Chondrocyte (in vitro differentiated cells): ENCODE measurements around the gene EEPD1. TPM values are rescaled to one million over a fixed set of nuclear protein-coding genes. Genes with fewer than 3 reads are reported as not detected.

Experiments
- DNase-seq: peaks from one replicate; pipeline ENCODE4 v3.0.0; 2021; ENCODE audit warnings: mixed read lengths, low spot score
- H3K27ac Mint-ChIP-seq: one replicate; pipeline ENCODE4 v1.8.0; 2021; ENCODE audit warnings: mild to moderate bottlenecking, moderate library complexity, mixed read lengths; ENCODE audit not compliant: unreplicated experiment
- H3K27me3 Mint-ChIP-seq: 2 replicates; pipeline ENCODE4 v1.8.0; 2021; ENCODE audit warnings: low read depth, mixed read lengths
- H3K36me3 Mint-ChIP-seq: 2 replicates; pipeline ENCODE4 v1.8.0; 2021; ENCODE audit warnings: low read depth, mixed read lengths
- H3K4me1 Mint-ChIP-seq: 2 replicates; pipeline ENCODE4 v1.8.0; 2021; ENCODE audit warnings: low read depth, mild to moderate bottlenecking, mixed read lengths
- H3K4me3 Mint-ChIP-seq: one replicate; pipeline ENCODE4 v1.8.0; 2021; ENCODE audit warnings: mild to moderate bottlenecking, moderate library complexity, mixed read lengths; ENCODE audit not compliant: unreplicated experiment
- H3K9me3 Mint-ChIP-seq: 2 replicates; pipeline ENCODE4 v1.8.0; 2021; ENCODE audit warnings: low read depth, mixed read lengths
- CTCF ChIP-seq: fragments of 200-600 bp; sonication (generic); IDR thresholded peaks from 2 replicates; pipeline ENCODE4 v1.5.0; 2021; ENCODE audit warnings: antibody characterized with exemption, mild to moderate bottlenecking, moderate library complexity
- total RNA-seq: library from RNA; stranded (reverse); gene quantifications from 3 replicates; pipeline ENCODE4 v1.2.1, GENCODE V29; 2021

EEPD1 gene
- total RNA-seq, 1 donor from 2014 or later, result 5.8 TPM

- Mint-ChIP-seq H3K4me3 (no peak overlapping the region), H3K36me3 (no peaks in the 10 kb centered on the region), H3K9me3 (no peaks in the 10 kb centered on the region), H3K27ac (no peak overlapping the region), H3K27me3 (no peaks in the 10 kb centered on the region), H3K4me1 (peaks cover 3% of the 10 kb centered on the region)
- no peak for TF ChIP-seq CTCF
- no peak for DNase-seq
These were observed 70.8 kb downstream of the EEPD1 start for GRCh38 chr7:36223851-36224250.

- Mint-ChIP-seq H3K9me3 (no peaks in the 10 kb centered on the region), H3K27ac (no peak overlapping the region)
- no peak for TF ChIP-seq CTCF
These were observed 72.1 kb downstream of the EEPD1 start for GRCh38 chr7:36224934-36225858.

GRCh38 chr7:36226151-36226550 is 73.1 kb downstream of the EEPD1 start:
- peaks cover 3% of the 10 kb centered on the region for H3K4me1 Mint-ChIP-seq
- H3K4me3 Mint-ChIP-seq, result no peak overlapping the region
- no peaks in the 10 kb centered on the region for H3K36me3 Mint-ChIP-seq
- DNase-seq, result no peak
- TF ChIP-seq CTCF, result no peak
- peaks cover 2% of the 10 kb centered on the region for H3K27me3 Mint-ChIP-seq
- H3K9me3 Mint-ChIP-seq, result no peaks in the 10 kb centered on the region
- H3K27ac Mint-ChIP-seq, result no peak overlapping the region

More at GRCh38 chr7:36224934-36225858, 72.1 kb downstream of the EEPD1 start:
- peaks cover 3% of the 10 kb centered on the region for H3K4me1 Mint-ChIP-seq
- H3K4me3 Mint-ChIP-seq, result no peak overlapping the region
- no peaks in the 10 kb centered on the region for H3K27me3 Mint-ChIP-seq
- no peak for DNase-seq
- no peaks in the 10 kb centered on the region for H3K36me3 Mint-ChIP-seq

- Mint-ChIP-seq H3K27ac (no peak overlapping the region), H3K36me3 (no peaks in the 10 kb centered on the region), H3K4me1 (peaks cover 3% of the 10 kb centered on the region), H3K4me3 (no peak overlapping the region), H3K9me3 (no peaks in the 10 kb centered on the region), H3K27me3 (peaks cover 2% of the 10 kb centered on the region)
- no peak for TF ChIP-seq CTCF
- no peak for DNase-seq
These were observed 74.2 kb downstream of the EEPD1 start for GRCh38 chr7:36227223-36227622.

GRCh38 chr7:36228039-36228438 is 75.0 kb downstream of the EEPD1 start:
- no peak for DNase-seq
- H3K4me3 Mint-ChIP-seq, result no peak overlapping the region
- no peaks in the 10 kb centered on the region for H3K9me3 Mint-ChIP-seq
- peaks cover 2% of the 10 kb centered on the region for H3K27me3 Mint-ChIP-seq
- TF ChIP-seq CTCF, result no peak
- peaks cover 11% of the 10 kb centered on the region for H3K4me1 Mint-ChIP-seq
- no peak overlapping the region for H3K27ac Mint-ChIP-seq
- no peaks in the 10 kb centered on the region for H3K36me3 Mint-ChIP-seq
